ENCODE measurements around the gene LYPD6B.
A peak's percentile ranks its signal among the peaks of the same experiment; 100 is the strongest.

Gene LYPD6B

DNA sequence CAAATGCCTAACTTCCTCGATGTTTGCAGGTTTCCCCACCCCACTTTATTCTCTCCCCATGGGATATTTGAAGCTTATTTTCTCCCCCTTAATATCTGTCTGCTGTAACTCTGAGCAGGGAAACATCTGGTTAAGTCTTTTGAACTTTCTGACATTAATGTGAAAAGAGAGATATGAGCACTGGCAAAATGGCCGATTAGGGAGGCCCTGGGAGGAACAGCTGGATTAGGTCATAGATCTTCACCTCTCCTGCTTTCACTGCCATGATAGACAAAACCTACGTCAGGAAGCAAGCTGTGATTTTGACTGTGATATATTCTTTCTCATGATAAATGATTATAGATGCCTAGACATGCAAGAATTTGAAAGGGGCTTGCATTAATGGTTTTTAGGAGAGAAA lies 43.6 kb downstream of the LYPD6B start:
- Histone ChIP-seq H3K36me3 (ENCODE audit: insufficient read depth) (no peaks in the 10 kb centered on the region), H3K9ac (no peak overlapping the region), H3K27ac (no peak overlapping the region), H3K27me3 (ENCODE audit: insufficient read depth, low read depth) (no peaks in the 10 kb centered on the region), H3K4me1 (ENCODE audit: low read depth, poor library complexity, severe bottlenecking) (no peaks in the 10 kb centered on the region), H3K4me3 (IDR thresholded peaks at IDR 0.05; ENCODE audit: insufficient read depth, low read depth, low read length) (no peak overlapping the region), H3K4me2 (no peak overlapping the region), H4K20me1 (ENCODE audit: insufficient read depth) (no peaks in the 10 kb centered on the region), H2AFZ (ENCODE audit: low read depth) (no peak overlapping the region), H3K79me2 (ENCODE audit: insufficient read depth, low read depth) (no peaks in the 10 kb centered on the region)
- TF ChIP-seq, protein P1, sequence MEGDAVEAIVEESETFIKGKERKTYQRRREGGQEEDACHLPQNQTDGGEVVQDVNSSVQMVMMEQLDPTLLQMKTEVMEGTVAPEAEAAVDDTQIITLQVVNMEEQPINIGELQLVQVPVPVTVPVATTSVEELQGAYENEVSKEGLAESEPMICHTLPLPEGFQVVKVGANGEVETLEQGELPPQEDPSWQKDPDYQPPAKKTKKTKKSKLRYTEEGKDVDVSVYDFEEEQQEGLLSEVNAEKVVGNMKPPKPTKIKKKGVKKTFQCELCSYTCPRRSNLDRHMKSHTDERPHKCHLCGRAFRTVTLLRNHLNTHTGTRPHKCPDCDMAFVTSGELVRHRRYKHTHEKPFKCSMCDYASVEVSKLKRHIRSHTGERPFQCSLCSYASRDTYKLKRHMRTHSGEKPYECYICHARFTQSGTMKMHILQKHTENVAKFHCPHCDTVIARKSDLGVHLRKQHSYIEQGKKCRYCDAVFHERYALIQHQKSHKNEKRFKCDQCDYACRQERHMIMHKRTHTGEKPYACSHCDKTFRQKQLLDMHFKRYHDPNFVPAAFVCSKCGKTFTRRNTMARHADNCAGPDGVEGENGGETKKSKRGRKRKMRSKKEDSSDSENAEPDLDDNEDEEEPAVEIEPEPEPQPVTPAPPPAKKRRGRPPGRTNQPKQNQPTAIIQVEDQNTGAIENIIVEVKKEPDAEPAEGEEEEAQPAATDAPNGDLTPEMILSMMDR (conservative IDR thresholded peaks at IDR 0.05; ENCODE audit: low read depth, low read length), result no peak

DNA sequence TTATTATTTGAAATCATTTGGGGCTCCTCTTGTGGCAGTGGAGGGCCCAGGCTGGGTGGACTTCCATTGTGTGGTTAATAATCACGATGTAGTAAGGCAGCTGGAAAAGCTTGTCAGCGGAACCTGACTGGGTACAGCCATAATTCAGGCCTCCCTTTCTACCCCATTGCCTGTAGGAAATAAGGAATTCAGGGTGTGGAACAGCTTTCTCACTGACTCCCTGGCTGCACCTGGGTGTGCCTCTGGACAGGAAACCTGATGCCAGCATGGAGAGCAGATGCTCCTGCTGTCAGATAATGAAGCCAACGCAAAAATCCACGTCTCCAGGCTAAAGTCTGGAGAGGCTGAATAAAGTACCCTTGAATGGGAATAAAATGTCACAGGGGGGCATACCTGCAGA lies 44.2 kb downstream of the LYPD6B start:
- Histone ChIP-seq H4K20me1 (ENCODE audit: insufficient read depth) (no peaks in the 10 kb centered on the region), H3K9ac (no peak overlapping the region), H3K27me3 (ENCODE audit: insufficient read depth, low read depth) (no peaks in the 10 kb centered on the region), H3K4me2 (no peak overlapping the region), H3K36me3 (ENCODE audit: insufficient read depth) (no peaks in the 10 kb centered on the region), H3K79me2 (ENCODE audit: insufficient read depth, low read depth) (no peaks in the 10 kb centered on the region), H3K4me3 (IDR thresholded peaks at IDR 0.05; ENCODE audit: insufficient read depth, low read depth, low read length) (no peak overlapping the region), H3K27ac (no peak overlapping the region), H2AFZ (ENCODE audit: low read depth) (no peak overlapping the region), H3K4me1 (ENCODE audit: low read depth, poor library complexity, severe bottlenecking) (no peaks in the 10 kb centered on the region)
- TF ChIP-seq, protein P1 (conservative IDR thresholded peaks at IDR 0.05; ENCODE audit: low read depth, low read length), result no peak

- no peak overlapping the region for H3K4me3 ChIP-seq (IDR thresholded peaks at IDR 0.05; ENCODE audit: insufficient read depth, low read depth, low read length)
- H2AFZ ChIP-seq (ENCODE audit: low read depth), result no peak overlapping the region
- H3K9ac ChIP-seq, result no peak overlapping the region
- H3K79me2 ChIP-seq (ENCODE audit: insufficient read depth, low read depth), result no peaks in the 10 kb centered on the region
- H3K4me1 ChIP-seq (ENCODE audit: low read depth, poor library complexity, severe bottlenecking), result no peaks in the 10 kb centered on the region
- H3K27me3 ChIP-seq (ENCODE audit: insufficient read depth, low read depth), result no peaks in the 10 kb centered on the region
- H3K36me3 ChIP-seq (ENCODE audit: insufficient read depth), result no peaks in the 10 kb centered on the region
- no peak overlapping the region for H3K4me2 ChIP-seq
- no peaks in the 10 kb centered on the region for H4K20me1 ChIP-seq (ENCODE audit: insufficient read depth)
- no peak overlapping the region for H3K27ac ChIP-seq
- TF ChIP-seq, protein P1 (conservative IDR thresholded peaks at IDR 0.05; ENCODE audit: low read depth, low read length), result no peak
These were observed 46.7 kb downstream of the LYPD6B start for GRCh38 chr2:149084924-149085795.

DNA sequence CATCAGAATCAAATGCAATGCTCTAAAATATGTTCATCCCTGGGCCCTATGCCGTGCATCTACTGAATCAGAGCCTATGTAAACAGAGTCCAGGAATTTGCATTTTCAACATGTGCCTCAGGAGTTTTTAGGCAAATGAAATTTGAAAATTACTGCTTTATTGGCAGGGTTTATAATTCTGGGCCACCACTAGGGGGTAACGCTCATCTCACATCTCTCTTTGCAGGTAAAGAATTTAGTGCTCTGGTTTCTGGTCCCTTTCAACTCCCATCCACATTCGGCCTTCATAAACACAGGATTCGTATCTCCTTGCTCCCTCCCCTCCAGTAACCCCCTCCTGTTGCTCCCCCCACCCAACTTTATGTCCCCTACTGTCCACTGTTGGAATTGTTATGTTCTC lies 49.3 kb downstream of the LYPD6B start:
- no peak overlapping the region for H3K4me2 ChIP-seq

More for the DNA sequence above, 49.3 kb downstream of the LYPD6B start:
- no peaks in the 10 kb centered on the region for H3K27me3 ChIP-seq (ENCODE audit: insufficient read depth, low read depth)
- no peak overlapping the region for H3K27ac ChIP-seq
- H2AFZ ChIP-seq (ENCODE audit: low read depth), result no peak overlapping the region
- H3K4me1 ChIP-seq (ENCODE audit: low read depth, poor library complexity, severe bottlenecking), result no peaks in the 10 kb centered on the region
- no peak overlapping the region for H3K9ac ChIP-seq
- no peaks in the 10 kb centered on the region for H4K20me1 ChIP-seq (ENCODE audit: insufficient read depth)
- H3K36me3 ChIP-seq (ENCODE audit: insufficient read depth), result no peaks in the 10 kb centered on the region
- H3K79me2 ChIP-seq (ENCODE audit: insufficient read depth, low read depth), result no peaks in the 10 kb centered on the region
- TF ChIP-seq, protein P1 (conservative IDR thresholded peaks at IDR 0.05; ENCODE audit: low read depth, low read length), result peak; percentile 45; the same call in 1 of the 2 replicates
- no peak overlapping the region for H3K4me3 ChIP-seq (IDR thresholded peaks at IDR 0.05; ENCODE audit: insufficient read depth, low read depth, low read length)

All from KMS-11 (cell line).